ENCODE measurements around the gene IRF2BPL.

Gene IRF2BPL

GRCh38 chr14:76984787-76985375 is 43.6 kb downstream of the IRF2BPL start:
- DNase-seq = no peak

GRCh38 chr14:76984297-76984696 is 44.2 kb downstream of the IRF2BPL start:
- no peak for DNase-seq

GRCh38 chr14:76981670-76982069 is 46.8 kb downstream of the IRF2BPL start:
- no peak for DNase-seq

GRCh38 chr14:76977793-76978720 is 50.5 kb downstream of the IRF2BPL start:
- no peak for DNase-seq

GRCh38 chr14:76976240-76977005 is 52.1 kb downstream of the IRF2BPL start:
- DNase-seq = no peak

GRCh38 chr14:76975812-76976211 is 52.7 kb downstream of the IRF2BPL start:
- no peak for DNase-seq

GRCh38 chr14:76975051-76975450 is 53.5 kb downstream of the IRF2BPL start:
- no peak for DNase-seq
